Measurements from ENCODE around the gene PPFIBP1.
A peak's percentile ranks its signal among the peaks of the same experiment; 100 is the strongest.
"Not testable (repeated sequence)": the region's sequence is repeated elsewhere in the genome, so short reads cannot be mapped to it uniquely, and the experiment has no call there.

PPFIBP1 gene

DNA sequence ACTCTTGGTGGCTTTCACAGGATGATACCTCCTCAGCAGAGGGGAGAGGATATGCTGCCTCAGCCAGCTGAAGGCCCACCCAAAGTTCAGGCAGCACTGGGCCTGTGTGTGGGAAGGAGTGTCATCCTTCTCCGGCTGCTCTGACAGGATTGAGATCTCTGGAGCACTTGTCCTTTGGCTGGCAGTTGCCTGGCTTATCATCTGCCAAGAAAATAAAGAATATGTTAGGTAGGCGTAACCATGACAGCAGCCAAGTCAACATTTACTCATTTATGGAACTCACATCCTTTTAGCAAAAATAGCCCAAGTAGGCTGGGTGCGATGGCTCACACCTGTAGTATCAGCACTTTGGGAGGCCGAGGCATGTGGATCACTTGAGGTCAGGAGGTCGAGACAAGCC is 68.5 kb downstream of the PPFIBP1 start:
- DNase-seq (ENCODE audit: low spot score), result no peak

- no peak for DNase-seq (ENCODE audit: low spot score)
Observed at GRCh38 chr12:27593266-27593665, 69.3 kb downstream of the PPFIBP1 start.

DNA sequence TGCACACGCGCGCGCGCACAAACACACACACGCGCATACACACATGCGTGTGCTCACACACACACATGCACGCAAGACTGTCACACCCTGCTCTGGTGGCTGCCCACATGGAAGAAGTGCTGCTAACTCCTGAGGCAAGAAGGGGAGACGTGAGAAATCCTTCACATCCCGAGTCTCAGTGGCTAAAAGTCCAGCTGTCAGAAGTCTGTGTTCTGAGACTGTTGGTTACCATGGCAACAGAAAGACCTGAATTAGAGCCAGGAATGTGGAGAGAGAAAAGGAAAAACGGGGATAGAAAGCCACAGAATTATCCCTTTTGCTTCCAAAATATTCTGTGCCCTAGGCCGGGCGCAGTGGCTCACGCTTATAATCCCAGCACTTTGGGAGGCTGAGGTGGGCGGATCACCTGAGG is 71.2 kb downstream of the PPFIBP1 start:
- no peak for DNase-seq (ENCODE audit: low spot score)

DNA sequence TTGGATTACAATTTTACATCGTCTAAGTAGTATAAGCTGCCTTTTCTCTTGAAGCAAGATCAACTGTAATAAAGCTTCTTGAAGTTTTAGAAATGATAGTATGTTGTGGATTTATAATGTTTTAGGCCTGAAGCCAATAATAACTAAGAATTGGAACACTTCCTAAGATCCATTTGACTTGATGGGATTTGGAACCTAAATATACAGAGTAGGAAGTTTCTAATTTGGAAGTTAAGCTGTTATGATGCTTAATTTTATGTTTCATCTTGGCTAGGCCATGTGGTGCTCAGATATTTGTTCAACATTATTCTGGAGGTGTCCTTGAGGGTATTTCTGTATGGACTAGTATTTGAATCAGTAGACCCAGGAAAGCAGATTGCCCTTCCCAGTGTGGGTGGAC is 74.9 kb downstream of the PPFIBP1 start:
- not testable (repeated sequence) for DNase-seq (ENCODE audit: low spot score)

DNA sequence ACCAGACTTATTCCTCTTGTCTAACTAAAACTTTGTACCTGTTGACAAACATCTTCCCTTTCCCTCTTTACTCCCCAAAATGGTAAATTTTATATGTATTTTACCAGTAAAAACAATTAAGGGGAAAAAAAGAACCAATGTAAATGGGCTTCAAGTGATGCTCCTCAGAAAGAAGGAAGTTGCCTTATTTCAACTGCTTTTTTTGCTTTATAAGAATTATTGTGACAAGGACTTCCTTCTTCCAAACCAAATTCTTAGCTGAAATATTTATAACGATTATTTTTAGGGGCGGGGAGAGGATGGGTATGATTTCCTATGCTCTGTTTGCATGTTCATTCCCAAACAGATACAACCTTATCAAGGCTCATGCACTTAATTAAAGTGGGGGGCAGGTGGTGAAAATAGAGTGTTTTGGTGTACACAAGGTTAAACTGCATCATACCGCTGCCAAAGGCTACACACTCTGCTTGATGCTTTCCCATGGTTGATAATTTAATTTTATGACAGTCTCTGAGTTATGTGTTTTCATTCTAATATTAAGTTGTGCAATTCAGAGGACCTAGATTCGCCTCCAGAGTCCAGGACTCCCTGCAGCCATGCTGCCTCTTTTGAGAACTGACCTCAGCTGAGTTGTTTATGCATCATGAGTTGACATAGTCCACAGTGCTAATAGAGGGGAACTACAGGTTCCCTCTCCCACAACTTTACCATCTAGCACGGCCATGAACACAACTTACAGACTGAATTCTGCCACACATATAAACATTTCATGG is 77.2 kb downstream of the PPFIBP1 start:
- DNase-seq (ENCODE audit: low spot score), result not testable (repeated sequence)

GRCh38 chr12:27602516-27602915 is 78.5 kb downstream of the PPFIBP1 start:
- no peak for DNase-seq (ENCODE audit: low spot score)

- DNase-seq (ENCODE audit: low spot score), result peak; percentile 91
Observed at GRCh38 chr12:27604431-27604830, 80.4 kb downstream of the PPFIBP1 start.

- DNase-seq (ENCODE audit: low spot score), result no peak
Observed at GRCh38 chr12:27606986-27607385, 83.0 kb downstream of the PPFIBP1 start.

- no peak for DNase-seq (ENCODE audit: low spot score)
Observed at GRCh38 chr12:27607591-27607990, 83.6 kb downstream of the PPFIBP1 start.

DNA sequence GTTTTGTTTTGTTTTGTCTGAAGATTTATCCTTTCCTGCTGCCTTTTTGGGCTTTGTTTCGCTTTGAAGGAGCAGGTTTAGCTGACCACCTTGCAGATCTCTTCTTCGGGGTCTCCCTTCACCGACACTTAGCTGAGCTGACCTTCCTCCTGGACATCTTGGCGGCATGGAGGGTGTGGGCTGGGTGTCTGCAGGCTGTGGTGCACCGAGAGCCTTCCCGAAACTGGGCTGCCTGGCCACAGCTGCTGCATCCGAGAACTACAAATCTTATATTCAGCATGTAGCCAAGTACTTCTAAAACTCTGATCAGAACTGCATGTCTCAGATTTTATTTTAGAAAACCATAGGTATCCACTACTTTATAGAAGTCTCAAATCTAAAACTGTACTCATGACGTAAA is 84.9 kb downstream of the PPFIBP1 start:
- no peak for DNase-seq (ENCODE audit: low spot score)

DNA sequence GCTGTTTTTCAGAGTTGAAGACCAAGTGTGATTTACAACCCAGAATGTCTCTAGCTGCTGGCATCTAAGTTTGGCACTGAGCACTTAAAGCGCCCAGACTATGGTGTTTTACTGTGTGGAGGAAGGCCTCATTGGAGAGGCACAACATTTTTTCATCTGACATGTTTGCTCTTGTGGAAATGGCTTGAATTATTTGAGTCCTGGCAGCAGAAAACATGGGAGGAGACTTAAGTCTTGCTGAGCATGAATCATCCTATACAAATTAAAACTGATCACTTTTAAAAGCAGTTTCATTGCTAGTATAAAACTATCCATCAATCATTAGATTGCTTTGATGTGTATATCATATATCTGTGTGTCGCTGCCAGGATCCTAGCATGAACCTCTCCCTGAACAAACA is 86.4 kb downstream of the PPFIBP1 start:
- no peak for DNase-seq (ENCODE audit: low spot score)

DNA sequence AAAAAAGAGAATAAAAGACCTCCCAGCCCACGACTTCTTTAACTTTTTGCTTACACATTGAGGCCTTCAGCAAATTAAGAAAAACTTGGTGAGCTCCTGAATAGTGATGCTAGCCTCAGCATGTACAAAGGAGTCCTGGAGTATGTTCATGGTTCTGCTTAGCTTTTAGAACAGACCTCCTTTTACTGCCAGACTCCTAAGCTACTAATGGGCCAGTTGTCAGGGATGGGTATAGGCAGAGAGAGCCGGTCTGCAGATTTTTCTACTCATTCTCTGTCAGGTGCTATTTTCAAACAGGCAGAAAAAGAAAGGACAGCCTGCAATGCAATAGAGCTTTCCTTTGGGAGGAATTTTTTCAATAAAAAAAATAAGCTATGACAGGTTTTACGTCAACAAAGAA is 90.4 kb downstream of the PPFIBP1 start:
- no peak for DNase-seq (ENCODE audit: low spot score)

DNA sequence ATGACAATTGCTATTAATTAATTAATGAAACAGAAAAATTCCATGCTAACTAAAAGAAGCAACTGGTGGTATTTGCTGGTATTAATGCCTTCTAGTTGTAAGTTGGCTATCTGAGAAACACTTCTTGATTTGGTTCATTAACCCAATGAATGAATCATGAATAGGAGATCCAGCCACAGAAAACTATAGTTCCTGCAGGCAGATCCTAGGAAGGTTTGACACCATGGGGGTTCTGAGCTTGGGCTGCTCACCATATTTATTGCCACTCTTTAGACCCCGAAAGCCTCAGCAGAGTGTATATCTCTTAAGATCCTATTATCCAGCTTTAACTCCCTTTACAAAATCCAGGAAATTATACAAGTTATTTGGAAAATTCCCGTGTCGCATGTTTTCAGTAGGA is 90.9 kb downstream of the PPFIBP1 start:
- no peak for DNase-seq (ENCODE audit: low spot score)

DNA sequence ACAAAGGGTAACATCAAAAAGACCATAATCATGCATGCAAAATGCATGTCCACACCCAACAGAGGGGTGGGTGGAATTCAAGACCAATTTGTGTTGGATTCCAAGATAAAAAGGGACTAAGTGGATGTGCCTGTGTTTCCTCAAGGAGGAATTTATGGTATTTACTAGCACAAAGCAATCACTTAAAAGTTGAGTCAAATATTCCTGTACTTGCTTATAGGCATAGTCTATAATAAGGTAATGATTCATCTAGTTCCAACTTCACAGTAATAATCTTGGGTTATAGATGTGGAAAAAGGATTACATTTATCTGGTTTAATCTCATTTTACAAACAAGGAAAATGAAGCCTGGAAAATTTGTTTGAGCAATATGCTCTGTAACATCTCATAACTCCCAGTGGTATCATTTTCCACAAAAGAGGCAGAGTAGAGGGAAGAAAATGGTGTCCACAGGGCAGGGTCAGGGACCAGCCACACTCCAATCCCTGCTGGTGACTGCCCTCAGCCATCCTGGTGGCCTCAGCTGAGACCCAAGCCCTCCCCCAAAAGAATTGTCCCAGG is 91.4 kb downstream of the PPFIBP1 start:
- DNase-seq (ENCODE audit: low spot score), result peak; percentile 57

- DNase-seq (ENCODE audit: low spot score), result peak; percentile 53
Observed at GRCh38 chr12:27616356-27617142, 92.5 kb downstream of the PPFIBP1 start.

GRCh38 chr12:27618836-27619235 is 94.8 kb downstream of the PPFIBP1 start:
- no peak for DNase-seq (ENCODE audit: low spot score)

- peak; percentile 74 for DNase-seq (ENCODE audit: low spot score)
Observed at GRCh38 chr12:27619308-27619707, 95.3 kb downstream of the PPFIBP1 start.

DNA sequence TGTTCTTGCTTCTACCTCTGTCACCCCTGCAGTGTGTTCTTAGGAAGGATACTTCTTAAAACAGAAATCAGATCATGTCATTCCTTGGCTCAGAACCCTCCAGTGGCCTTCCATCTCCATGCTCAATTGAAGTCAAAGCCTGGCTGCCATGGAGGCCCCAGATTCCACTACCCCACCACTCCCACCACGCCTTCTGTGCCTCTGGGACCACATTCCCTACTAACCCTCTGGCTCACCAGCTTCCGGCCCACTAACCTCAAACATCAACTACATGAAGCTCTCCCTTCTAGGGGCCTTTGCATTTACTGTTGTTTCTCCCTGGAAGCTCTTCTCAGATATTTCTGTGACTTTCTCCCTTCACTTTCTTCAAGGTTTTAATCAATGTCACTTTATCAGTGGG is 96.1 kb downstream of the PPFIBP1 start:
- no peak for DNase-seq (ENCODE audit: low spot score)

DNA sequence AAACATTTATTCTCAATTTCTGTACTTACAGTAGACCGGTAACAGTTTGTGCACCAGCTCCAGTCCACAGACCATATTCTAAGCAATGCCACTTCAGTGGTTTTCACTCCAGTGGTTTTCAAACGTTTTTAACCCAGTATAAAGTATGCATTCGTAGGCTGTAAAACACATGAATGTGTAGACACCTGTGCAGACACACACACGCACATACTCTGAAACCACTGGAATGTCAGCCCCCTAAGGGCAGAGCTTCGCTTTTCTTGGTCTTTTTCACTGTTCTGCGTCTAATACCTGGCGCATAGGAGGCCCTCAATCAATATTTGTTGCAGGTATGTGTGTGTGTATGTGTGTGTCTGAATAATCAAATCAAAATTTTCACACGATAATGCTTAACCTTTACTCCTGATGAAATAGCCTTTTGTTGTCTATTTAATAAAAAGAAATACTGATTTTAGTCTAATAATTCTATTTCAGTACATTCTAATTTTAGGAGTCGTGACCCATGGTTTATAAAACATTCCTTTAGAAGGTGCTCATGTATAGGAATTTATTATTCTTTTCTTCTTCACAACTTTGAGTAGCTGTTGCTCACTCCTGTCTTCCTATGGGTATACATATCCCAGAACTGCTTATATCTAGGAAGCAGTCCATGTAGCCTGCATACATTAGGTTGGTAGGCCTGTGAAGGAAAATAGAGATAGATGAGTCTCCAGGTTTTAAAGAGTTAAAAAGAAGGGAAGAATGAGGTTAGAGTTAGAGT is 98.6 kb downstream of the PPFIBP1 start:
- no peak for DNase-seq (ENCODE audit: low spot score)

GRCh38 chr12:27623645-27624044 is 99.6 kb downstream of the PPFIBP1 start:
- DNase-seq (ENCODE audit: low spot score), result no peak

GRCh38 chr12:27624586-27624985 is 100.6 kb downstream of the PPFIBP1 start:
- no peak for DNase-seq (ENCODE audit: low spot score)

GRCh38 chr12:27627123-27627852 is 103.3 kb downstream of the PPFIBP1 start:
- no peak for DNase-seq (ENCODE audit: low spot score)

All from COLO829 (cell line).